Stromal cell of bone marrow (primary cell): Measurements from ENCODE around the gene ACAA2.

Experiments used
- DNase-seq: peaks from one replicate; pipeline ENCODE4 v3.0.0-alpha.2; 2012; ENCODE audit warnings: low read depth

Gene ACAA2

DNA sequence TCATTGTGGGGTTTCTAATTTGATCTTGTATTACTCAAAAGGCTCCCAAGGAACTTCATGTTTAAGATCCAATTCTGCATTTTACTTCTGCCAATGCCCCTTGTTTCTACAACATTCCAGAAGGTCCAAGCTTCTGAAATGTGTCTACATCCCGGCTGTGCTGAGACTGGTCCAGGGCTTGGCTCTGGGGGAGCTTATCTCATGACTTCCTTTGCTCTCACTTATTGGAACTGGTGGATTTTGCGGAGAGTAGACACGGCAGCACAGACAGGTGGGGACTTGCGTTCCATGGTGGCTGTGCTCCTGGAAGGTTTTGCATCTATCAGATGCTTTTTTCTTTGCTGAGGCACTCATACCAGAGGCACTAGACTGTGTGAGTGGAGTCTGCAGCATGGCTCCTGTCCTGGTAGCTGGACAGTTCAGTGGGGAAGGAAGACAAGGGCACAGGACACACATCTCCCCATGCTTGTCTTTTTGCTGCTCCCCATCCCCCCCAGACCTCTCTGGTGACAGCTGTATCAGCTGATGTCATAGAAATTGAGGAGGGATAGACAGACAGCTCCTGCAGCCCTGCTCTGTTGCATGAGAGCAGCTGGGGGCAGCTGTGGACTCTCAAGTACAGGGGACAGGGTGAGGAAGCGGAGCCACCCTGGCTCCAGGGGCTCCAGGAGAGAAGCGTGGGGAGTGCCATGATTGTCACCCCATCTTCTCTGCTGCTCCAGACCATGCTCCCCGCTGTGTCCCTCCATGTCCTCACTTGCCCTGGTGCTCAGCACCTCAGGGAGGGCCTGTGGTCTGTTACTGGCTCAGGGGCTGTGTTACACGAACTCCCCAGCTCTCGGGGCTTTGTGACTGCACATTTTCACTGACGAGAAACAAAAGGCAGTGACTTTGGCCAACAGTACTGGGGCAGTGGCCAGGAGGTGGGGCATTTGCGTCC, 46.0 kb downstream of the ACAA2 start:
- no peak for DNase-seq

DNA sequence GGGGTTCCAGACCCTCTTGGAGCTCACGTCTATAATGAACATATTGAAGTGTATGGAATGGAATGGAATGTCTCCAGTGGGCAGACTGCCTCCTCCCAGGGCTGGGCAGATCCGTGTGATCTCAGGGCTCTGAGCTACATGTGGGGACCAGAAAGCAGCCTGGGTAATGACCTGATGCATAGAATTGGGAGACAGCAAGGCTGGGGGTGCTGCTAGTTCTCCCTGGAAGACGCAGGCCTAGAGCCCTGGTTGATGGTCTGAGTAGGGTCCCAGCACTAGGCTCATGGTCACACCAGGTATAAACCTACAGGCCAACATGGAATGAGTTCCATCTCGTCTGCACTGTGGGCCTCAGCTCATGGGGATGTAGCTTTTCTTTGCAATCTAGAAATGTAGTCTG, 46.7 kb downstream of the ACAA2 start:
- no peak for DNase-seq

DNA sequence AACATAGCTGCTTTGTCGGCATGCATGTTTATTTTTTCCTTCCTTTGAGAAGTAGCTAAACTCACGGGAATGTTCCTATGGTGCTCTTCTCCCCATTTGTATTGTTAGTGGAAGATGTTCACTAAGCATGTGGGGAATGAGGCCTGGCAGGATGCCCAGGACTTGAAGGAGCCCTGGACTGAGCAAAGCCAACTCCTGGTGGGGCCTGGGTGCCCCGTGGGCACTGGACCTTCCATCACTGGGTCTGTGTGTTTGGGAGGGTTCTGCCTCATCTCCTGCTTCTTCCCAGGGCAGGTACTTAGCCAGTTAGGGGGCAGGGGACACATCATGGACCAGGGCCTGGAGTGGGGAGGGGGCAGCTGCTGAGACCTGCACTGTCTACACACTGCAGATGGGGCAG, 49.3 kb downstream of the ACAA2 start:
- no peak for DNase-seq

GRCh38 chr18:49763590-49763989, 49.7 kb downstream of the ACAA2 start:
- DNase-seq = no peak

- no peak for DNase-seq
Observed at GRCh38 chr18:49762191-49763077, 50.9 kb downstream of the ACAA2 start.

DNA sequence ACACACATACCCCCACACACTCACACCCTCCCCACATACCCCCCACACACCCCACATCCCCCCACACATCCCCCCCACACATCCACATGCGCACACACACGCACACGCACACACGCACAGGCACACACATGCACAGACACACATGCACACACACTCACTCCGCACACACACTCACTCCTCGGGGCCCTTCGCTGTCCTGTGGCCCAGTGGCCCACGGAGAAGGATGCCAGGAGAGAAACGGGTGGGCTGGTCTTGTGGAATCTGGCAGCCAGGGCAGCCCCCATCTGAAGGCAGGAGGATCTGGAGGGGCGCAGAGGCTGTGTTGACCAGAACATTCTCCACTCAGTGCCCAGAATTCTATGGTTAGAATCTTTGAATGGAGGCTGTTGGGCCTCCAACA, 51.6 kb downstream of the ACAA2 start:
- DNase-seq = no peak

DNA sequence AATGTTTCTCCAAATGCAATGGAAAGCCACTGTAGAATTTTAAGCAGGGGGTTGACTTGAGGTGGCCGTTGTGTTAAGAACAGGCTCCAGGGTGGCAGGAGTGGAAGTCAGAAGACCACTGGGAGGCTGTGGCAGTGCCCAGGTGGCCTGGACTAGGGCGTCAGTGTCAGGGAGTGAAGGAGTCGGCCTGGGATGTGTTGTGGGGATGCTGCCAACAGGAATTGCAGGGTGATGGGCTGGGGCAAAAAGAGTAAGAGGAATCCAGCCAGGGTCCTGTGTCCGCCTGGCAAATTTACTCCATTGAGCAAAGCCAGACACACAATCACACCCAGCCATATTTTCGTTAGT, 55.1 kb downstream of the ACAA2 start:
- DNase-seq = no peak

DNA sequence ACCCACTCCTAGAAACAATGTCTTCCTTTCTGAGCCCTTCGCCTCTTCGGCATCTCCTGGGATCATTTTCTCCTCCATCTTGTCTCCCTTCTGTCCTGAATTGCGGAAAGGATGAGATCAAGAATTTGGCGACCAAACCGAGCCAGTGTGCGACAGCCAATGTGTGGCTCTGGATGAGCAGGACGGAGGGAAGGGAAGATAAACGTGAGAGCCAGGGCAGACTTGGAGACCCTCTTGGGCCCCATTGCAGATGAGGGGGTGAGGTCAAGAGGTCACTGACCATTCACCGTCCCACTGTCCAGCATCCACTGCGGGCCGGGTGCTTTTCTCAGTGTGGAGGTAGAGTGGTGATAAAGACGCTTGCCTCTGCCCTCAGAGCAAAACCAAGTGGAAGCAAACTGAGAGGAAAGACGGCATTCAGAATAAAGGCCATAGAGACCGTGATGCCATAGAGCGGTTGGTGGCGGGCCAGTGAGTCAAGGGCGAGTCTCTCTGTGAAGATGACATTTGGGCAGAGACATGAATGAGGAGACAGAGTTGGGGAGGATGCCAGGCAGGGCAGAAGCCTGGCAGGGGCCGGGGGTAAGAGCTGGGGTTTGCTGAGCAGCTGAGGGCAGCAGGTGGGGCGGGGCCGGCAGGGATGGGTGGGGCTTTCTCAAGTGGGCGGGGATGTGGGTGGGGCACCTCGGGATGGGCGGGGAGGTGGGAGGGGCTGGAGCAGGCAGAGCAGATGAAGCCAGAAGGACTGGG, 55.6 kb downstream of the ACAA2 start:
- DNase-seq = no peak

DNA sequence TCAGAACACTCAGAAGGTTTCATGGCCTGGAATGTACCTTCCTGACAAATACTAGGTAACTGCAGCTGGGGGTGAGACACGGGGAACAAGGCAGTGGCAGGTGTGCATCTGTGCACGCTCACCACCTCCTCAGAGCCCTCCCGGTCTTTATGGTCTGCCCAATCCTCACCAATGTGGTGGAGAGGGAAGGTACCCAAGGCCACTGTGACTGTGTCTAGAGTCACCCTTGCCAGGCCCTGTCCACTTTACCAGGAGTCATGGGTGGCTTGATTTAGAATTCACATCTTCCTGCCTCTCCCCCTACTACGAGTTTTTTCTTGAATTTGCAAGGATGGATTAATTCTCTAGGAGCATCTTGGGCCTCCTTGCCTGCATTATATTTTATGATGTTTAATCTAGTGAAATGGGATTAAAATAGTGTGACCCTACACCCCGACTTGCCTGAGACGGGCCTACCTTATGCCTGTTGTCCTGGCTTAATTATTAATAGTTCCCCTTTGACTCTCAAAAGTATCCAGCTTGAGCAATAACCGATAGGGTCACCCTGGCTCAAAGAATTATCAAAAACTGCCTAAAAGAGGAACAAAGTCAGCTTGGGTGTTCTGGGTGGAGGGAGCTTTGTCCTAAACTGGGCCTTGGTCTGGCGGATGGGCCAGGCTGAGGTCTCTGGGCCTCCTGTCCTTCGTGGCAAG, 56.5 kb downstream of the ACAA2 start:
- DNase-seq = no peak

- DNase-seq = no peak
Observed at GRCh38 chr18:49756135-49756534, 57.2 kb downstream of the ACAA2 start.

DNA sequence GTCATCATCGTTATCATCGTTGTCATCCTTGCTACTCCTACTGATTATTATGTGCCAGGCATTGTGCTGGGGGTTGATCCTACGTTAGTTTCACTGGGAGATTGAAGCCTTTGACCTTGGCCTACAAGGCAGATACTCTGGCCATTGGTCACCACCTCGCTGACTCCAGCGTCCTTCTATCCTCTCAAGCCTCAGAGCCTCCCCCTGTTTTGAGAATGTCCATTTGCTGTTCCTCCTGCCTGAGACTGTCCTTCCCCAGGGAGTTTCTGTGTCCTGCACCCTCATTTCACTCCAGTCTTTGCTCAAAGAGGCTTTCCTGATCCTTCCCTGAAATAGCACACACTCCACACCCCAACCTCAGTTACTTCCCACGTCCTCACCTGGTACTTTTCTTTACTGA, 57.8 kb downstream of the ACAA2 start:
- no peak for DNase-seq

GRCh38 chr18:49754866-49755265, 58.5 kb downstream of the ACAA2 start:
- DNase-seq = no peak

GRCh38 chr18:49753643-49754042, 59.7 kb downstream of the ACAA2 start:
- no peak for DNase-seq

- DNase-seq = no peak
Observed at GRCh38 chr18:49752095-49752457, 61.3 kb downstream of the ACAA2 start.

GRCh38 chr18:49751427-49752094, 61.8 kb downstream of the ACAA2 start:
- DNase-seq = no peak

DNA sequence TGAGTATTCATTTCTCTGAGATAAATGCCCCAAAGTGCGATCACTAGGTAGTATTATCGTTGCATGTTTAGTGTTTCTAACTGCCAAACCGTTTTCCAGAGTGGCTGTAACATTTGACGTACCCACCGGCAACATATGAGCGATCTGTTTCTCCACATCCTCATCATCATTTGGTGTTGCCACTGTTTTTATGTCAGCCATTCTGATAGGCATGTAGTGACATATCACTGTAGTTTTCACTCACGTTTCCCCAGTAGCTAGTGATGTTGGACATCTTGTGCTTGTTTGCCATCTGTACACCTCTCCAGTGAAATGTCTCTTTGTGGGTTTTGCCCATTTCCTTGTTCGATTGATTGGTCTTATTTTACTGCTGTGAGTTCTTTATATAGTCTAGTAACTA, 63.8 kb downstream of the ACAA2 start:
- no peak for DNase-seq

- no peak for DNase-seq
Observed at GRCh38 chr18:49747876-49748275, 65.5 kb downstream of the ACAA2 start.

GRCh38 chr18:49745045-49746014, 68.0 kb downstream of the ACAA2 start:
- no peak for DNase-seq

DNA sequence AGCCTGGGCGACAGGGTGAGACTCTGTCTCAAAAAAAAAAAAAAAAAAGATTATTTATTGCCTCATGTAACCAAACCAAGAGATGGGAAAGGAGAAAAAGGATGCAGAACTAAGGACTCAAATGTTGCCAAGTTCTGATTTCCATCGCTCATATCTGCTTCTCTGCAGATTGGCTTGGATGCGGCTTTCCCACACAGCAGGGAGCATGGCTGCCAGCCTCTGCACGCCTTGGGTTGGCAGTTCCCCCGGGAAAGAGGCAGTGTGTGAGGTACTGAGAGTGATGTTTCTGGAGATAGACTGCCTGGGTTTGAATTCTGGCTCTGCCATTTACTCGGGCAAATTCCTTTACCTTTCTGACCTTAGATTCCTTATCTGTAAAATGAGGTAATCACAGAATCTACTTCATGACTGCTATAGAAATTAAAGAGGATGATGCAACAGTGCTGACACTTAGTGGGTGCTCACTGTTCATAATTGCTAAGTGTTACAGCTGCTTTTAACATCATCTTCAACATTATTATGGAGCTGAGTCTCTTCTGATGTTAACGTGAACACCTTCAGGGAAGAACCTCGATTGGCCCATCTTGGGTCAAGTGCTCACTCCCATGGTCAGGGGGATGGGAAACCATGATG, 68.8 kb downstream of the ACAA2 start:
- DNase-seq = no peak

- no peak for DNase-seq
Observed at GRCh38 chr18:49743117-49743567, 70.2 kb downstream of the ACAA2 start.
